Body of pancreas (tissue), 4 donors: ENCODE measurements around the gene PTPRD.

Experiments
- CTCF ChIP-seq, 7 experiments: fragments of 450-650 bp in 4 of 7; fragments of 200-600 bp in 3 of 7; sonication (generic) in 3 of 7; IDR thresholded peaks; one replicate each; pipeline ENCODE4 v1.5.1; 2016 to 2019; ENCODE audit warnings: antibody characterized with exemption in 7 of 7
- POLR2A ChIP-seq, 3 donors: fragments of 450-650 bp; IDR thresholded peaks; one replicate each; pipeline ENCODE4 v1.6.1; 2016; ENCODE audit warnings: antibody characterized with exemption in 3 of 3, mild to moderate bottlenecking in 2 of 3

- no peak for TF ChIP-seq CTCF (IDR thresholded peaks at IDR 0.05)
- no peak for TF ChIP-seq POLR2A (IDR thresholded peaks at IDR 0.05)
Observed at GRCh38 chr9:10148796-10149195, 464.0 kb downstream of the PTPRD start.
